Neural progenitor cell (in vitro differentiated cells): ENCODE results near the gene SLC22A23. TPM values are rescaled to one million over a fixed set of nuclear protein-coding genes. Genes with fewer than 3 reads are reported as not detected.

ENCODE experiments used
- DNase-seq: peaks from one replicate; pipeline ENCODE4 v3.0.0-alpha.2; 2016; ENCODE audit warnings: low spot score
- H2AFZ ChIP-seq: fragments of 200-600 bp; sonication (generic); replicated peaks from 2 replicates; pipeline ENCODE4 v1.6.1; 2016; ENCODE audit warnings: antibody characterized with exemption
- H3F3A ChIP-seq: fragments of 200-600 bp; sonication (generic); 2 replicates; pipeline ENCODE4 v1.6.1; 2016; ENCODE audit warnings: antibody characterized with exemption, low read depth
- H3K27ac ChIP-seq: fragments of 200-600 bp; sonication (generic); 2 replicates; pipeline ENCODE4 v1.5.1; 2016; ENCODE audit warnings: mild to moderate bottlenecking
- H3K27me3 ChIP-seq: fragments of 200-600 bp; sonication (generic); 2 replicates; pipeline ENCODE4 v1.6.1; 2016; ENCODE audit warnings: mild to moderate bottlenecking, moderate library complexity
- H3K36me3 ChIP-seq: fragments of 200-600 bp; sonication (generic); 2 replicates; pipeline ENCODE4 v1.5.1; 2016
- H3K4me1 ChIP-seq: fragments of 200-600 bp; sonication (generic); 2 replicates; pipeline ENCODE4 v1.6.1; 2016; ENCODE audit warnings: mixed run types
- H3K4me2 ChIP-seq: fragments of 200-600 bp; sonication (generic); 2 replicates; pipeline ENCODE4 v1.6.1; 2016
- H3K4me3 ChIP-seq: fragments of 200-600 bp; sonication (generic); 2 replicates; pipeline ENCODE4 v1.5.1; 2016
- H3K79me2 ChIP-seq: fragments of 200-600 bp; sonication (generic); 2 replicates; pipeline ENCODE4 v1.6.1; 2016; ENCODE audit warnings: low read depth
- H3K9ac ChIP-seq: fragments of 200-600 bp; sonication (generic); 2 replicates; pipeline ENCODE4 v1.6.1; 2016
- H3K9me3 ChIP-seq: fragments of 200-600 bp; sonication (generic); 2 replicates; pipeline ENCODE4 v1.5.1; 2016; ENCODE audit warnings: low read depth
- H4K20me1 ChIP-seq: fragments of 200-600 bp; sonication (generic); 2 replicates; pipeline ENCODE4 v1.6.1; 2016; ENCODE audit warnings: low read depth
- H3K27ac Mint-ChIP-seq: 3 replicates; pipeline ENCODE4 v1.8.0; 2021; ENCODE audit warnings: mixed read lengths
- H3K27me3 Mint-ChIP-seq: 2 replicates; pipeline ENCODE4 v1.8.0; 2022; ENCODE audit warnings: low read depth, mild to moderate bottlenecking, inconsistent platforms, moderate library complexity, mixed read lengths; ENCODE audit not compliant: insufficient read depth
- H3K36me3 Mint-ChIP-seq: 3 replicates; pipeline ENCODE4 v1.8.0; 2021; ENCODE audit warnings: mixed read lengths
- H3K4me1 Mint-ChIP-seq: 3 replicates; pipeline ENCODE4 v1.8.0; 2021; ENCODE audit warnings: mixed read lengths
- H3K4me3 Mint-ChIP-seq: 3 replicates; pipeline ENCODE4 v1.8.0; 2021; ENCODE audit warnings: mild to moderate bottlenecking, moderate library complexity, mixed read lengths
- H3K9me3 Mint-ChIP-seq: 3 replicates; pipeline ENCODE4 v1.8.0; 2020; ENCODE audit warnings: mixed read lengths
- EZH2 ChIP-seq: fragments of 200-600 bp; sonication (generic); IDR thresholded peaks from 2 replicates; pipeline ENCODE4 v1.6.1; 2017; ENCODE audit warnings: antibody characterized with exemption, mild to moderate bottlenecking, moderate library complexity
- EZH2phosphoT487 ChIP-seq: fragments of 200-600 bp; sonication (generic); IDR thresholded peaks from 2 replicates; pipeline ENCODE4 v1.6.1; 2017; ENCODE audit warnings: antibody characterized with exemption
- total RNA-seq: library from RNA; depleted of rRNA; stranded (reverse); fragments of >200 nt; gene quantifications from 2 replicates; pipeline ENCODE4 v1.2.3, GENCODE V29; 2015; ENCODE audit warnings: low replicate concordance
- TF ChIP-seq, protein P1 (sequence below): fragments of 200-600 bp; sonication (generic); IDR thresholded peaks from 2 replicates; pipeline ENCODE4 v1.5.1; 2017; ENCODE audit warnings: antibody characterized with exemption, mild to moderate bottlenecking

Gene SLC22A23
- total RNA-seq, 1 donor from 2014 or later: 0.99 TPM

DNA sequence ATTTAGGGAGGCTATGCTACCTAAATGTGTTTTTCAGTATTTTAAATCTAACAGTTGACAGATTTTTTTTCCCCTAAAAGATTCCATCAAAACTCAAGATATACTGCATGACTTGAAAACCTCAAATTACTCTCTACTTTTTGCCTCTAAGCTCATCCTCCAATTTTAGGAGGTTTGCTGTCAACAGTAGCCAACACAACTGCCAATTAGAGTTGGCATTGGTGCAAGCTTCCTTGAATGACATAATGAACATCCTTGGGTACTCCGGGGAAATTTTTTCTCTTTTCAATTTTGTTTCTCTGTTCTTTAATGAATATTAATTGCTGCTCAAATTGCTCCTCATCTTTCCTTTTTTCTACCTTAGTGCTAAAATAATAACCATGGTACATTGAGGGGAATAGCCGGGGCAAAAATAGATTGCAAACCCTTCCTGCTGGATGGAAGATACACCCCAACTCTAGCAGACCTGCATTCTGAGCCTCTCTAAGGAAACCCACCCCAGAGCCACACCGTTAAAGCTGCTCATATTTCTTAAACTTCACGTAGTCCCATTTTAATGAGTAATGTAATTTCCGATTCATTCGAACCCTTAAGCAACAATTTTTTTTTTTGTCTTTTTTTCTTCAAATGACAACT, 34.3 kb downstream of the SLC22A23 start:
- Histone ChIP-seq H3K27ac (no peak overlapping the region), H4K20me1 (no peaks in the 10 kb centered on the region), H3K4me2 (peak overlapping the region; percentile 37), H2AFZ (no peak overlapping the region), H3K9ac (no peak overlapping the region), H3K36me3 (no peaks in the 10 kb centered on the region), H3K27me3 (no peaks in the 10 kb centered on the region), H3K4me1 (peaks cover 29% of the 10 kb centered on the region), H3K4me3 (no peak overlapping the region), H3K9me3 (no peaks in the 10 kb centered on the region), H3K79me2 (no peaks in the 10 kb centered on the region), H3F3A (peaks cover 15% of the 10 kb centered on the region)
- no peak for TF ChIP-seq EZH2phosphoT487
- TF ChIP-seq, protein P1, sequence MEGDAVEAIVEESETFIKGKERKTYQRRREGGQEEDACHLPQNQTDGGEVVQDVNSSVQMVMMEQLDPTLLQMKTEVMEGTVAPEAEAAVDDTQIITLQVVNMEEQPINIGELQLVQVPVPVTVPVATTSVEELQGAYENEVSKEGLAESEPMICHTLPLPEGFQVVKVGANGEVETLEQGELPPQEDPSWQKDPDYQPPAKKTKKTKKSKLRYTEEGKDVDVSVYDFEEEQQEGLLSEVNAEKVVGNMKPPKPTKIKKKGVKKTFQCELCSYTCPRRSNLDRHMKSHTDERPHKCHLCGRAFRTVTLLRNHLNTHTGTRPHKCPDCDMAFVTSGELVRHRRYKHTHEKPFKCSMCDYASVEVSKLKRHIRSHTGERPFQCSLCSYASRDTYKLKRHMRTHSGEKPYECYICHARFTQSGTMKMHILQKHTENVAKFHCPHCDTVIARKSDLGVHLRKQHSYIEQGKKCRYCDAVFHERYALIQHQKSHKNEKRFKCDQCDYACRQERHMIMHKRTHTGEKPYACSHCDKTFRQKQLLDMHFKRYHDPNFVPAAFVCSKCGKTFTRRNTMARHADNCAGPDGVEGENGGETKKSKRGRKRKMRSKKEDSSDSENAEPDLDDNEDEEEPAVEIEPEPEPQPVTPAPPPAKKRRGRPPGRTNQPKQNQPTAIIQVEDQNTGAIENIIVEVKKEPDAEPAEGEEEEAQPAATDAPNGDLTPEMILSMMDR: no peak
- TF ChIP-seq EZH2: no peak
- H3K4me1 Mint-ChIP-seq: peaks cover 84% of the 10 kb centered on the region
- no peak for DNase-seq
- peaks cover 2% of the 10 kb centered on the region for H3K27me3 Mint-ChIP-seq
- peaks cover 2% of the 10 kb centered on the region for H3K36me3 Mint-ChIP-seq
- peak overlapping the region; percentile 99 for H3K27ac Mint-ChIP-seq
- peak overlapping the region; percentile 75 for H3K4me3 Mint-ChIP-seq
- H3K9me3 Mint-ChIP-seq: no peaks in the 10 kb centered on the region

DNA sequence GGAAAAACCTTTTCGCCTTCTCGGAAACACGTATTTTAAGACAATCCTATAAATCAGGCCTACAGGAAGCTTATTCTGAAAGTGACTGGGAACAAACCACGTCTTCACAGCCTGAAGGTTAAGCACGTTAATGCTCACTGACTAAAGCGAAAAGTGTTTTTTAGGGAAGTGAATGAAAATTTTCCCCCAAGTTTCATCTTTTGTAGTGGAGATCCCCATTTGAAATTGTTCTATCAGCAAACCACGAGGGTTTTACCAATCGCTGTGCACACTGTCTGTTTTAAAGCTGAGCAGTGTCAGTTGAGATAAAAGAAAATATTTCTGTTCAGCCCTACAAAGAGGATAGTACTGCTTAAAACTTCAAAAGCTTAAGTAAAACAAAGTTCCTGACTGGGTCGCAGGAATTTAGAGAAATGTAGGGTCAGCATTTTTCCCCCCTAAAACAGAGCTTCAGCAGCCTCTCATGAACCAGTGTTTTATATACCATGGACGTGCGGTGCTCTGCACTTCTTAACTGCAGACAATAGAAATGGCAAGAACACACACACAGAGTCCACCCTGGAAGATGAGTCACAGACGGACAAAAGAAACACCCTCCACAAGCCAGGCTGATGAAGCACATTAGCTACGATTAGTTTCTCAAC, 34.9 kb downstream of the SLC22A23 start:
- H2AFZ ChIP-seq: peak overlapping the region; percentile 23

DNA sequence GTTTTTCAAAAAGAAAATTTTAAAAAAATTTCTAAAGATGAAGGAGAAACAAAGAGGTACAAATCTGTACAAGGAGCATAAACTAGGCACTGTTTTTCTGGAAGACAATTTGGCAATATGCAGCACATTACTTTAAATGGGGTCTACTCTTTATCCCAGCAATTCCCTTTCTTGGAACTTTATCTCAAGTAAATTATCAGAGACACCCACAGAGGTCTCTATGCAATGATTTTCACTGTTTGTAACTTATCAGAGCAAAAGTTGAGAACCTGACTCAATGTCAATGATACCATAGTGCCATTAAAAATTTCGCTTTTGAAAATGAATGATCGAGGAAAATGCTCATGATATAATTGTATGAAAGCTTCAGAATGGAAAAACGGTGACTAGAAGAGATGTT, 35.7 kb downstream of the SLC22A23 start:
- Mint-ChIP-seq H3K27me3 (peaks cover 2% of the 10 kb centered on the region), H3K36me3 (no peaks in the 10 kb centered on the region), H3K4me3 (no peak overlapping the region), H3K9me3 (no peaks in the 10 kb centered on the region), H3K27ac (peak overlapping the region; percentile 46), H3K4me1 (peaks cover 84% of the 10 kb centered on the region)
- Histone ChIP-seq H3F3A (peaks cover 15% of the 10 kb centered on the region), H4K20me1 (no peaks in the 10 kb centered on the region), H3K4me3 (no peak overlapping the region), H3K79me2 (no peaks in the 10 kb centered on the region), H2AFZ (no peak overlapping the region), H3K9me3 (no peaks in the 10 kb centered on the region), H3K4me1 (peaks cover 29% of the 10 kb centered on the region), H3K27ac (no peak overlapping the region), H3K9ac (no peak overlapping the region), H3K36me3 (no peaks in the 10 kb centered on the region), H3K27me3 (no peaks in the 10 kb centered on the region), H3K4me2 (no peak overlapping the region)
- TF ChIP-seq, protein P1: no peak
- TF ChIP-seq EZH2: no peak
- TF ChIP-seq EZH2phosphoT487: no peak
- DNase-seq: no peak

More for the DNA sequence above, 34.9 kb downstream of the SLC22A23 start:
- Histone ChIP-seq H3K79me2 (no peaks in the 10 kb centered on the region), H4K20me1 (no peaks in the 10 kb centered on the region), H3K4me1 (peaks cover 29% of the 10 kb centered on the region), H3K4me2 (peak overlapping the region; percentile 37), H3K27ac (no peak overlapping the region), H3K9me3 (no peaks in the 10 kb centered on the region), H3F3A (peaks cover 15% of the 10 kb centered on the region), H3K27me3 (no peaks in the 10 kb centered on the region), H3K4me3 (no peak overlapping the region), H3K36me3 (no peaks in the 10 kb centered on the region), H3K9ac (no peak overlapping the region)
- TF ChIP-seq EZH2: no peak
- TF ChIP-seq, protein P1: no peak
- no peak for TF ChIP-seq EZH2phosphoT487
- Mint-ChIP-seq H3K27me3 (peaks cover 2% of the 10 kb centered on the region), H3K4me3 (peak overlapping the region; percentile 75), H3K27ac (peak overlapping the region; percentile 99), H3K4me1 (peaks cover 84% of the 10 kb centered on the region), H3K36me3 (peaks cover 2% of the 10 kb centered on the region), H3K9me3 (no peaks in the 10 kb centered on the region)
- no peak for DNase-seq
